ENCODE data around the gene NCR1.
"Not testable (repeated sequence)": the region's sequence is repeated elsewhere in the genome, so short reads cannot be mapped to it uniquely, and the experiment has no call there.

NCR1 gene

GRCh38 chr19:54905803-54906511 is at the start of gene NCR1:
Gene NCR1, plus strand, starts transcription at chr19:54906148. Its CDS starts 40 bp downstream, at chr19:54906188.
- peak; percentile 15 for DNase-seq

GRCh38 chr19:54858476-54858875 is 47.5 kb upstream of the NCR1 start:
- not testable (repeated sequence) for DNase-seq

GRCh38 chr19:54859421-54859820 is 46.5 kb upstream of the NCR1 start:
- not testable (repeated sequence) for DNase-seq

- not testable (repeated sequence) for DNase-seq
Observed at GRCh38 chr19:54863459-54863858, 42.5 kb upstream of the NCR1 start.

- DNase-seq = no peak
Observed at GRCh38 chr19:54871696-54872095, 34.3 kb upstream of the NCR1 start.

GRCh38 chr19:54873990-54874389 is 32.0 kb upstream of the NCR1 start, which contains the start of gene FCAR:
Gene FCAR, plus strand, starts transcription at chr19:54874235. Its CDS starts 55 bp downstream, at chr19:54874290.
- DNase-seq = no peak

GRCh38 chr19:54875506-54875905 is 30.4 kb upstream of the NCR1 start:
- no peak for DNase-seq

- DNase-seq = no peak
Observed at GRCh38 chr19:54877471-54877870, 28.5 kb upstream of the NCR1 start.

- no peak for DNase-seq
Observed at GRCh38 chr19:54881884-54882283, 24.1 kb upstream of the NCR1 start.

GRCh38 chr19:54882758-54883157 is 23.2 kb upstream of the NCR1 start:
- no peak for DNase-seq

- no peak for DNase-seq
Observed at GRCh38 chr19:54883228-54883627, 22.7 kb upstream of the NCR1 start.

- DNase-seq = no peak
Observed at GRCh38 chr19:54888239-54888638, 17.7 kb upstream of the NCR1 start.

- DNase-seq = no peak
Observed at GRCh38 chr19:54889566-54889965, 16.4 kb upstream of the NCR1 start.

- DNase-seq = no peak
Observed at GRCh38 chr19:54893406-54893805, 12.5 kb upstream of the NCR1 start.

- DNase-seq = not testable (repeated sequence)
Observed at GRCh38 chr19:54894106-54894505, 11.8 kb upstream of the NCR1 start.

GRCh38 chr19:54896036-54896435 is 9.9 kb upstream of the NCR1 start:
- no peak for DNase-seq

GRCh38 chr19:54898685-54899084 is 7.3 kb upstream of the NCR1 start:
- DNase-seq = not testable (repeated sequence)

GRCh38 chr19:54899646-54900045 is 6.3 kb upstream of the NCR1 start:
- DNase-seq = not testable (repeated sequence)

GRCh38 chr19:54901153-54901552 is 4.8 kb upstream of the NCR1 start:
- DNase-seq = not testable (repeated sequence)

GRCh38 chr19:54902061-54902460 is 3.9 kb upstream of the NCR1 start:
- DNase-seq = no peak

- no peak for DNase-seq
Observed at GRCh38 chr19:54903303-54903702, 2.6 kb upstream of the NCR1 start.

GRCh38 chr19:54904261-54904660 is 1.7 kb upstream of the NCR1 start:
- DNase-seq = not testable (repeated sequence)

- DNase-seq = no peak
Observed at GRCh38 chr19:54905421-54905802, 536 bp upstream of the NCR1 start.

- DNase-seq = no peak
Observed at GRCh38 chr19:54906819-54907218, 871 bp downstream of the NCR1 start.

- not testable (repeated sequence) for DNase-seq
Observed at GRCh38 chr19:54907899-54908298, 2.0 kb downstream of the NCR1 start.

Data from activated CD8-positive, alpha-beta memory T cell treated with anti-CD3 and anti-CD28 coated beads, Interleukin-2, amount 50 U/mL, for 4 hours (primary cell).